Osteoblast (primary cell): ENCODE results near the gene ARL5C. TPM values are rescaled to one million over a fixed set of nuclear protein-coding genes. Genes with fewer than 3 reads are reported as not detected.
A peak's percentile ranks its signal among the peaks of the same experiment; 100 is the strongest.

ENCODE experiments used
- DNase-seq: peaks from one replicate; pipeline ENCODE4 v3.0.0; 2011; ENCODE audit warnings: low spot score, mixed read lengths; ENCODE audit not compliant: insufficient read length; ENCODE audit errors: missing footprints
- H2AFZ ChIP-seq: 2 replicates; pipeline ENCODE4 v1.6.0; 2011; ENCODE audit warnings: mild to moderate bottlenecking, low read length
- H3K27ac ChIP-seq: 2 replicates; pipeline ENCODE4 v1.5.1; 2011; ENCODE audit warnings: mild to moderate bottlenecking, low read depth, low read length, moderate library complexity
- H3K27me3 ChIP-seq: 2 replicates; pipeline ENCODE4 v1.6.0; 2012; ENCODE audit warnings: mild to moderate bottlenecking, control low read depth, inconsistent platforms, low read length, moderate library complexity; ENCODE audit not compliant: insufficient read depth
- H3K36me3 ChIP-seq: 2 replicates; pipeline ENCODE4 v1.5.1; 2011; ENCODE audit warnings: mild to moderate bottlenecking, low read length, control low read depth, moderate library complexity; ENCODE audit not compliant: insufficient read depth
- H3K4me1 ChIP-seq: 2 replicates; pipeline ENCODE4 v1.5.1; 2011; ENCODE audit warnings: mild to moderate bottlenecking, low read length, control low read depth, moderate library complexity; ENCODE audit not compliant: insufficient read depth
- H3K4me2 ChIP-seq: 2 replicates; pipeline ENCODE4 v1.6.0; 2011; ENCODE audit warnings: mild to moderate bottlenecking, low read length; ENCODE audit not compliant: insufficient read depth
- H3K4me3 ChIP-seq: fragments of 200-600 bp; sonication (generic); 3 replicates; pipeline ENCODE4 v1.5.1; 2012; ENCODE audit warnings: mild to moderate bottlenecking, low read length, inconsistent platforms; ENCODE audit not compliant: insufficient read depth
- H3K79me2 ChIP-seq: 2 replicates; pipeline ENCODE4 v1.6.0; 2012; ENCODE audit warnings: mild to moderate bottlenecking, low read length, control low read depth, inconsistent platforms; ENCODE audit not compliant: insufficient read depth
- H3K9me3 ChIP-seq: 2 replicates; pipeline ENCODE4 v1.5.1; 2011; ENCODE audit warnings: low read depth, low read length, control low read depth
- H4K20me1 ChIP-seq: 2 replicates; pipeline ENCODE4 v1.6.0; 2012; ENCODE audit warnings: mild to moderate bottlenecking, low read length, control low read depth; ENCODE audit not compliant: insufficient read depth
- total RNA-seq: library from RNA; depleted of rRNA; stranded (reverse); fragments of >200 nt; gene quantifications from 2 replicates; pipeline ENCODE4 v1.2.3, GENCODE V29; 2012
- TF ChIP-seq, protein P1 (sequence below): IDR thresholded peaks from 2 replicates; pipeline ENCODE4 v1.5.1; 2011; ENCODE audit warnings: mild to moderate bottlenecking, low read depth, low read length, moderate library complexity; ENCODE audit errors: extremely low read depth

The ARL5C gene
- total RNA-seq, 1 donor = not detected

DNA sequence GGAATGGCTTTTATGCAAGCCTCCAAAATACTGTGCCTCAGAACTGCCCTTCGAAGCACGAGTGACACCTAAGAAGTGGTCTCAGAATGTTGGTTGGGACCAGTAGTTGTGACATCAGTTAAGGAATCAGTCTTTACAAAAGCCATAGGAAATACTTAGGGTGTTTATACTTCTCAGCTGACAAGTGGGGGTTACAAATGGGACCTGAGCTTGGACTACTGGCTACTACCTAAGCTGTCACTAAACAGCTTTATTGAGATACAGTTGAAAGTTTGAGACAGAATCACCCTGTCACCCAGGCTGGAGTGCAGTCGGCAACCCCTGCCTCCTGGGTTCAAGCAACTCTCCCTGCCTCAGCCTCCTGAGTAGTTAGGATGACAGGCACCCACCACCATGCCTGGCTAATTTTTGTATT, 39.2 kb upstream of the ARL5C start:
- peaks cover 25% of the 10 kb centered on the region for H3K79me2 ChIP-seq
- H3K4me1 ChIP-seq = peaks cover 37% of the 10 kb centered on the region
- peaks cover 43% of the 10 kb centered on the region for H3K36me3 ChIP-seq
- H2AFZ ChIP-seq = no peak overlapping the region
- TF ChIP-seq, protein P1, sequence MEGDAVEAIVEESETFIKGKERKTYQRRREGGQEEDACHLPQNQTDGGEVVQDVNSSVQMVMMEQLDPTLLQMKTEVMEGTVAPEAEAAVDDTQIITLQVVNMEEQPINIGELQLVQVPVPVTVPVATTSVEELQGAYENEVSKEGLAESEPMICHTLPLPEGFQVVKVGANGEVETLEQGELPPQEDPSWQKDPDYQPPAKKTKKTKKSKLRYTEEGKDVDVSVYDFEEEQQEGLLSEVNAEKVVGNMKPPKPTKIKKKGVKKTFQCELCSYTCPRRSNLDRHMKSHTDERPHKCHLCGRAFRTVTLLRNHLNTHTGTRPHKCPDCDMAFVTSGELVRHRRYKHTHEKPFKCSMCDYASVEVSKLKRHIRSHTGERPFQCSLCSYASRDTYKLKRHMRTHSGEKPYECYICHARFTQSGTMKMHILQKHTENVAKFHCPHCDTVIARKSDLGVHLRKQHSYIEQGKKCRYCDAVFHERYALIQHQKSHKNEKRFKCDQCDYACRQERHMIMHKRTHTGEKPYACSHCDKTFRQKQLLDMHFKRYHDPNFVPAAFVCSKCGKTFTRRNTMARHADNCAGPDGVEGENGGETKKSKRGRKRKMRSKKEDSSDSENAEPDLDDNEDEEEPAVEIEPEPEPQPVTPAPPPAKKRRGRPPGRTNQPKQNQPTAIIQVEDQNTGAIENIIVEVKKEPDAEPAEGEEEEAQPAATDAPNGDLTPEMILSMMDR = no peak
- H3K9me3 ChIP-seq = no peaks in the 10 kb centered on the region
- DNase-seq = peak; percentile 18
- H3K27me3 ChIP-seq = no peaks in the 10 kb centered on the region
- peaks cover 30% of the 10 kb centered on the region for H4K20me1 ChIP-seq
- no peak overlapping the region for H3K4me2 ChIP-seq
- H3K27ac ChIP-seq = no peak overlapping the region
- no peak overlapping the region for H3K4me3 ChIP-seq

DNA sequence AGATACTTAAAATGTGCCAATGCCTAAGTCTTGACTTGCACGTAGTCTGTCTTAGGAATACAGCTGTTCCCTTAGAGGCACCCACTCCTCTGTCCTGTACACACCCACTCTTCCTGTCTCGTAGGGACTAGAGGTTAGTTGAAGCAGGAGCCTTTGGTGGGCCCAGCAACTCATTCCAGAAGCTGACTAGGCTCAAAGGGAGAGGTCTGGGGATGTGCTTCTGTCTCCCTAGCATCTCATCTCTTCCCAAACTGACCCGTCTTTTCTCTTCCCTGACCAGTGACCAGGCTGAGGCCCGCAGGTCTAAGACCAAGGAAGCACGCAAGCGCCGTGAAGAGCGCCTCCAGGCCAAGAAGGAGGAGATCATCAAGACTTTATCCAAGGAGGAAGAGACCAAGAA, 38.3 kb upstream of the ARL5C start:
- H3K79me2 ChIP-seq = peaks cover 26% of the 10 kb centered on the region
- no peak overlapping the region for H3K4me2 ChIP-seq
- H2AFZ ChIP-seq = no peak overlapping the region
- peaks cover 43% of the 10 kb centered on the region for H3K36me3 ChIP-seq
- H3K27ac ChIP-seq = no peak overlapping the region
- peaks cover 32% of the 10 kb centered on the region for H3K4me1 ChIP-seq
- H3K27me3 ChIP-seq = no peaks in the 10 kb centered on the region
- H3K9me3 ChIP-seq = no peaks in the 10 kb centered on the region
- H3K4me3 ChIP-seq = no peak overlapping the region
- TF ChIP-seq, protein P1 = no peak
- DNase-seq = peak; percentile 69
- H4K20me1 ChIP-seq = peaks cover 30% of the 10 kb centered on the region

DNA sequence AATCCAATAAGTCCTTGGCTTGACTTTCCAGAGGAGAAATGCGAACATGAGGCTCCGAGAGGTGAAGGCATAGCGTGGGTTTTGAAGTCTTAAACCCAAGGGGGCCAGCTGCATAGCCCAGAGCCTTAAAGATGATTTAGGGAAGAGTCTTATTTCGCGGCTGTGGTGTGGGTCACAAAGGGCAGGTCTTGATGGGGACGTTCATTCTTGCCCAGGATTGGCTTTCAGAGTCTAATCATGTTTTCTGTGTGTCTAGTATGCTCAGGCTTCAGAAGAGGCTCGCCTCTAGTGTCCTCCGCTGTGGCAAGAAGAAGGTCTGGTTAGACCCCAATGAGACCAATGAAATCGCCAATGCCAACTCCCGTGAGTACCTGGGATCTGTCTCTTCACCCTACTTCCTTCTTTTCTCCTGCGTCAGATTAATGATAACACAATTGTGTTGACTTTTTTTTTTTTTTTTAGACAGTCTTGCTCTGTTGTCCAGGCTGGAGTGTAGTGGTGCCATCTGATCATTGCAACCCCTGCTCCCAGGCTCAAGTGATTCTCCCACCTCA, 35.1 kb upstream of the ARL5C start:
- no peaks in the 10 kb centered on the region for H3K9me3 ChIP-seq
- peaks cover 30% of the 10 kb centered on the region for H4K20me1 ChIP-seq
- peak overlapping the region; percentile 81 for H3K4me3 ChIP-seq
- DNase-seq = no peak
- TF ChIP-seq, protein P1 = no peak
- H3K4me2 ChIP-seq = peak overlapping the region; percentile 88
- peaks cover 43% of the 10 kb centered on the region for H3K36me3 ChIP-seq
- H3K4me1 ChIP-seq = peaks cover 23% of the 10 kb centered on the region
- no peak overlapping the region for H2AFZ ChIP-seq
- no peaks in the 10 kb centered on the region for H3K27me3 ChIP-seq
- H3K27ac ChIP-seq = peak overlapping the region; percentile 99
- H3K79me2 ChIP-seq = peaks cover 31% of the 10 kb centered on the region

GRCh38 chr17:39200070-39200879, 34.3 kb upstream of the ARL5C start, which contains the start of gene RPL19:
RPL19 (plus strand) TSS chr17:39200283; CDS start chr17:39200345, 62 bp downstream.
- H3K36me3 ChIP-seq = peaks cover 43% of the 10 kb centered on the region
- H3K4me1 ChIP-seq = peaks cover 29% of the 10 kb centered on the region
- peak within 1 kb of the TSS; percentile 88 for H3K4me2 ChIP-seq
- peaks cover 38% of the 10 kb centered on the region for H3K79me2 ChIP-seq
- H3K27me3 ChIP-seq = no peaks in the 10 kb centered on the region
- H3K27ac ChIP-seq = peak within 1 kb of the TSS; percentile 99
- peak within 1 kb of the TSS; percentile 81 for H3K4me3 ChIP-seq
- H2AFZ ChIP-seq = peak within 1 kb of the TSS; percentile 83
- TF ChIP-seq, protein P1 = no peak
- peak; percentile 96 for DNase-seq
- no peaks in the 10 kb centered on the region for H3K9me3 ChIP-seq
- peaks cover 30% of the 10 kb centered on the region for H4K20me1 ChIP-seq
